ENCODE results near the gene POGLUT2.

The POGLUT2 gene

GRCh38 chr13:102798581-102799425 is at the start of gene POGLUT2, which contains the start of gene BIVM:
TSS of gene POGLUT2 (minus strand) at chr13:102798976. CDS start at chr13:102798670, 306 bp downstream.
TSS of gene BIVM (plus strand) at chr13:102799119. CDS start at chr13:102807268, 8,149 bp downstream.
- ChIA-PET POLR2A (interaction anchor here (1.1 to 2.5 kb wide), 3 partner anchors 11 to 47 kb away, joined by 3 to 11 read pairs (median 10); partner anchors contain the start of genes ERCC5 and TEX30), CTCF (interaction anchor here (0.9 kb wide), 1 partner anchor 214 kb away, joined by 3 read pairs; no protein-coding TSS in a partner anchor)
- TF ChIP-seq L3MBTL2 (conservative IDR thresholded peaks at IDR 0.05) (peak; percentile 39), CTBP1 (IDR thresholded peaks at IDR 0.05; ENCODE audit: borderline replicate concordance) (peak; percentile 52), SUZ12 (IDR thresholded peaks at IDR 0.05) (no peak)
- peak; percentile 77 for DNase-seq (ENCODE audit: extremely low spot score)

- POLR2A ChIA-PET, result interaction anchor here (0.8 kb wide), 1 partner anchor 17 kb away, joined by 3 read pairs; no protein-coding TSS in a partner anchor
- DNase-seq (ENCODE audit: extremely low spot score), result no peak
- no peak for TF ChIP-seq ELF4 (IDR thresholded peaks at IDR 0.05)
- no peak for TF ChIP-seq TARDBP (IDR thresholded peaks at IDR 0.05)
- no peak for TF ChIP-seq FOXM1 (IDR thresholded peaks at IDR 0.05; ENCODE audit: borderline replicate concordance)
- TF ChIP-seq CTBP1 (IDR thresholded peaks at IDR 0.05; ENCODE audit: borderline replicate concordance), result no peak
- no peak for TF ChIP-seq ARNT (IDR thresholded peaks at IDR 0.05)
- no peak for TF ChIP-seq SUZ12 (IDR thresholded peaks at IDR 0.05)
- TF ChIP-seq NFRKB (IDR thresholded peaks at IDR 0.05), result no peak
- no peak for TF ChIP-seq BHLHE40 (IDR thresholded peaks at IDR 0.05; ENCODE audit: borderline replicate concordance)
- no peak for TF ChIP-seq PKNOX1 (IDR thresholded peaks at IDR 0.05)
- no peak for TF ChIP-seq L3MBTL2 (conservative IDR thresholded peaks at IDR 0.05)
- TF ChIP-seq HDGF (IDR thresholded peaks at IDR 0.05; ENCODE audit: borderline replicate concordance), result no peak
- TF ChIP-seq ZNF384 (IDR thresholded peaks at IDR 0.05), result no peak
- no peak for TF ChIP-seq FOXK2 (IDR thresholded peaks at IDR 0.05)
- TF ChIP-seq LEF1 (IDR thresholded peaks at IDR 0.05; ENCODE audit: borderline replicate concordance), result no peak
- no peak for TF ChIP-seq FOXA1 (IDR thresholded peaks at IDR 0.05)
- CTCF ChIA-PET, result interaction anchor here (0.6 to 1.2 kb wide), 4 partner anchors 23 to 342 kb away, joined by 3 to 5 read pairs (median 4); no protein-coding TSS in a partner anchor
Measured at GRCh38 chr13:102847272-102848234, 48.8 kb upstream of the POGLUT2 start.

- 0 out of 2 replicates have a peak, but pooled peaks have one; percentile 22 for TF ChIP-seq ELF4 (IDR thresholded peaks at IDR 0.05)
- no peak for TF ChIP-seq FOXK2 (IDR thresholded peaks at IDR 0.05)
- ChIA-PET CTCF (interaction anchor here (1.0 to 1.2 kb wide), 3 partner anchors 24 to 265 kb away, joined by 3 to 5 read pairs (median 3); no protein-coding TSS in a partner anchor), POLR2A (interaction anchor here (0.5 to 2.5 kb wide), 17 partner anchors 10 to 267 kb away, joined by 3 to 15 read pairs (median 4); partner anchors contain the start of genes BIVM, POGLUT2, TEX30 and TPP2)
- no peak for DNase-seq (ENCODE audit: extremely low spot score)
Measured at GRCh38 chr13:102846261-102847015, 47.7 kb upstream of the POGLUT2 start.

- TF ChIP-seq L3MBTL2 (conservative IDR thresholded peaks at IDR 0.05) (peak; percentile 52), PKNOX1 (IDR thresholded peaks at IDR 0.05) (peak; percentile 71), TARDBP (IDR thresholded peaks at IDR 0.05) (no peak), ELF4 (IDR thresholded peaks at IDR 0.05) (peak; percentile 69), BHLHE40 (IDR thresholded peaks at IDR 0.05; ENCODE audit: borderline replicate concordance) (no peak), FOXK2 (IDR thresholded peaks at IDR 0.05) (no peak), CTBP1 (IDR thresholded peaks at IDR 0.05; ENCODE audit: borderline replicate concordance) (no peak), ARNT (IDR thresholded peaks at IDR 0.05) (no peak), LEF1 (IDR thresholded peaks at IDR 0.05; ENCODE audit: borderline replicate concordance) (no peak)
- DNase-seq (ENCODE audit: extremely low spot score), result peak; percentile 69
- ChIA-PET CTCF (interaction anchor here (1.0 to 1.2 kb wide), 2 partner anchors 25 to 264 kb away, joined by 3 read pairs; no protein-coding TSS in a partner anchor), POLR2A (interaction anchor here (0.5 to 2.5 kb wide), 13 partner anchors 9 to 266 kb away, joined by 3 to 15 read pairs (median 4); partner anchors contain the start of genes BIVM, POGLUT2, TEX30 and TPP2)
Measured at GRCh38 chr13:102845630-102846260, 47.0 kb upstream of the POGLUT2 start, which contains the start of gene ERCC5. TSS of gene ERCC5 (plus strand) at chr13:102846032. CDS start at chr13:102846267, 235 bp downstream.

- ChIA-PET POLR2A (interaction anchor here (0.8 to 2.5 kb wide), 12 partner anchors 9 to 266 kb away, joined by 3 to 15 read pairs (median 4); partner anchors contain the start of genes BIVM, POGLUT2, TEX30 and TPP2), CTCF (no interaction called here)
- TF ChIP-seq ZNF384 (IDR thresholded peaks at IDR 0.05) (no peak), CTBP1 (IDR thresholded peaks at IDR 0.05; ENCODE audit: borderline replicate concordance) (no peak), ARNT (IDR thresholded peaks at IDR 0.05) (no peak), FOXA1 (IDR thresholded peaks at IDR 0.05) (no peak), NFRKB (IDR thresholded peaks at IDR 0.05) (no peak), SP1 (IDR thresholded peaks at IDR 0.05) (no peak), LEF1 (IDR thresholded peaks at IDR 0.05; ENCODE audit: borderline replicate concordance) (no peak), FOXK2 (IDR thresholded peaks at IDR 0.05) (no peak), BHLHE40 (IDR thresholded peaks at IDR 0.05; ENCODE audit: borderline replicate concordance) (no peak), ELF4 (IDR thresholded peaks at IDR 0.05) (no peak), TARDBP (IDR thresholded peaks at IDR 0.05) (no peak), L3MBTL2 (conservative IDR thresholded peaks at IDR 0.05) (no peak), HDGF (IDR thresholded peaks at IDR 0.05; ENCODE audit: borderline replicate concordance) (no peak), FOXM1 (IDR thresholded peaks at IDR 0.05; ENCODE audit: borderline replicate concordance) (no peak), PKNOX1 (IDR thresholded peaks at IDR 0.05) (no peak), SUZ12 (IDR thresholded peaks at IDR 0.05) (no peak)
- no peak for DNase-seq (ENCODE audit: extremely low spot score)
Measured at GRCh38 chr13:102845289-102845629, 46.5 kb upstream of the POGLUT2 start.
